Body of pancreas (tissue), 4 donors: ENCODE results near the gene DRAM1.

ENCODE experiments used
- POLR2A ChIP-seq, 3 donors: fragments of 450-650 bp; IDR thresholded peaks; one replicate each; pipeline ENCODE4 v1.6.1; 2016; ENCODE audit warnings: antibody characterized with exemption in 3 of 3, mild to moderate bottlenecking in 2 of 3
- TF ChIP-seq, protein P1 (sequence below), 7 experiments: fragments of 450-650 bp in 4 of 7; fragments of 200-600 bp in 3 of 7; sonication (generic) in 3 of 7; IDR thresholded peaks; one replicate each; pipeline ENCODE4 v1.5.1; 2016 to 2019; ENCODE audit warnings: antibody characterized with exemption in 7 of 7

GRCh38 chr12:101852998-101853397 lies 24.4 kb upstream of the DRAM1 start:
- TF ChIP-seq, protein P1, sequence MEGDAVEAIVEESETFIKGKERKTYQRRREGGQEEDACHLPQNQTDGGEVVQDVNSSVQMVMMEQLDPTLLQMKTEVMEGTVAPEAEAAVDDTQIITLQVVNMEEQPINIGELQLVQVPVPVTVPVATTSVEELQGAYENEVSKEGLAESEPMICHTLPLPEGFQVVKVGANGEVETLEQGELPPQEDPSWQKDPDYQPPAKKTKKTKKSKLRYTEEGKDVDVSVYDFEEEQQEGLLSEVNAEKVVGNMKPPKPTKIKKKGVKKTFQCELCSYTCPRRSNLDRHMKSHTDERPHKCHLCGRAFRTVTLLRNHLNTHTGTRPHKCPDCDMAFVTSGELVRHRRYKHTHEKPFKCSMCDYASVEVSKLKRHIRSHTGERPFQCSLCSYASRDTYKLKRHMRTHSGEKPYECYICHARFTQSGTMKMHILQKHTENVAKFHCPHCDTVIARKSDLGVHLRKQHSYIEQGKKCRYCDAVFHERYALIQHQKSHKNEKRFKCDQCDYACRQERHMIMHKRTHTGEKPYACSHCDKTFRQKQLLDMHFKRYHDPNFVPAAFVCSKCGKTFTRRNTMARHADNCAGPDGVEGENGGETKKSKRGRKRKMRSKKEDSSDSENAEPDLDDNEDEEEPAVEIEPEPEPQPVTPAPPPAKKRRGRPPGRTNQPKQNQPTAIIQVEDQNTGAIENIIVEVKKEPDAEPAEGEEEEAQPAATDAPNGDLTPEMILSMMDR (IDR thresholded peaks at IDR 0.05), result no peak
- TF ChIP-seq POLR2A (IDR thresholded peaks at IDR 0.05), result no peak
